H9 (cell line): ENCODE measurements around the gene CA11. TPM values are rescaled to one million over a fixed set of nuclear protein-coding genes. Genes with fewer than 3 reads are reported as not detected.

Experiments used
- DNase-seq: peaks from one replicate; pipeline ENCODE4 v3.0.0-alpha.2; 2017
- H2AFZ ChIP-seq: one replicate; pipeline ENCODE4 v1.6.1; 2013; ENCODE audit warnings: mild to moderate bottlenecking, low read length, control low read depth, moderate library complexity
- H2AK5ac ChIP-seq: 2 replicates; pipeline ENCODE4 v1.6.1; 2013; ENCODE audit warnings: low read length, control low read depth, mixed read lengths; ENCODE audit not compliant: insufficient read length
- H2BK120ac ChIP-seq: one replicate; pipeline ENCODE4 v1.6.1; 2013; ENCODE audit warnings: low read depth, mild to moderate bottlenecking, low read length, control low read depth, inconsistent platforms; ENCODE audit not compliant: poor library complexity, severe bottlenecking
- H2BK12ac ChIP-seq: 2 replicates; pipeline ENCODE4 v1.6.1; 2013; ENCODE audit warnings: low read length, control low read depth, mixed read lengths, low read depth; ENCODE audit not compliant: insufficient read length
- H2BK15ac ChIP-seq: 2 replicates; pipeline ENCODE4 v1.6.1; 2013; ENCODE audit warnings: low read depth, low read length, control low read depth
- H2BK20ac ChIP-seq: one replicate; pipeline ENCODE4 v1.6.1; 2013; ENCODE audit warnings: low read depth, mild to moderate bottlenecking, low read length, control low read depth, inconsistent platforms; ENCODE audit not compliant: poor library complexity, severe bottlenecking
- H2BK5ac ChIP-seq: 2 replicates; pipeline ENCODE4 v1.6.1; 2013; ENCODE audit warnings: low read length, control low read depth, mixed read lengths; ENCODE audit not compliant: insufficient read length
- H3K14ac ChIP-seq: 2 replicates; pipeline ENCODE4 v1.6.1; 2013; ENCODE audit warnings: low read length, control low read depth; ENCODE audit not compliant: insufficient read depth
- H3K18ac ChIP-seq: 2 replicates; pipeline ENCODE4 v1.6.1; 2013; ENCODE audit warnings: low read depth, mild to moderate bottlenecking, mixed read lengths, low read length, control low read depth; ENCODE audit not compliant: insufficient read length
- H3K23ac ChIP-seq: 2 replicates; pipeline ENCODE4 v1.6.1; 2013; ENCODE audit warnings: low read length, control low read depth, mixed read lengths, low read depth; ENCODE audit not compliant: insufficient read length
- H3K23me2 ChIP-seq: 2 replicates; pipeline ENCODE4 v1.6.1; 2013; ENCODE audit warnings: low read depth, mild to moderate bottlenecking, mixed read lengths, low read length, control low read depth; ENCODE audit not compliant: insufficient read length, poor library complexity, severe bottlenecking
- H3K27ac ChIP-seq: 2 replicates; pipeline ENCODE4 v1.5.1; 2013; ENCODE audit warnings: low read length, control low read depth, mixed read lengths, low read depth; ENCODE audit not compliant: insufficient read length
- H3K27me3 ChIP-seq: 2 replicates; pipeline ENCODE4 v1.6.1; 2013; ENCODE audit warnings: low read length, control low read depth, inconsistent platforms; ENCODE audit not compliant: insufficient read depth
- H3K4ac ChIP-seq: 2 replicates; pipeline ENCODE4 v1.6.1; 2013; ENCODE audit warnings: low read depth, mild to moderate bottlenecking, control low read depth, inconsistent platforms, low read length, moderate library complexity
- H3K4me1 ChIP-seq: 2 replicates; pipeline ENCODE4 v1.6.1; 2013; ENCODE audit warnings: low read length, control low read depth, inconsistent platforms; ENCODE audit not compliant: insufficient read depth
- H3K4me2 ChIP-seq: 2 replicates; pipeline ENCODE4 v1.6.1; 2013; ENCODE audit warnings: low read length, control low read depth, mixed read lengths; ENCODE audit not compliant: insufficient read length, insufficient read depth
- H3K56ac ChIP-seq: 2 replicates; pipeline ENCODE4 v1.6.1; 2013; ENCODE audit warnings: low read depth, mild to moderate bottlenecking, mixed read lengths, low read length, control low read depth; ENCODE audit not compliant: insufficient read length
- H3K79me1 ChIP-seq: 2 replicates; pipeline ENCODE4 v1.6.1; 2013; ENCODE audit warnings: low read depth, mild to moderate bottlenecking, moderate library complexity, low read length, control low read depth, inconsistent platforms; ENCODE audit not compliant: insufficient read depth, poor library complexity, severe bottlenecking
- H3K79me2 ChIP-seq: 2 replicates; pipeline ENCODE4 v1.6.1; 2013; ENCODE audit warnings: low read length, control low read depth, inconsistent platforms; ENCODE audit not compliant: insufficient read depth
- H3K9ac ChIP-seq: 2 replicates; pipeline ENCODE4 v1.6.1; 2013; ENCODE audit warnings: low read length, control low read depth, mixed read lengths; ENCODE audit not compliant: insufficient read length; ENCODE audit errors: extremely low read depth
- H3K9me3 ChIP-seq: one replicate; pipeline ENCODE4 v1.6.1; 2013; ENCODE audit warnings: low read depth, low read length, inconsistent platforms; ENCODE audit not compliant: control insufficient read depth
- H3T11ph ChIP-seq: one replicate; pipeline ENCODE4 v1.6.1; 2013; ENCODE audit warnings: mild to moderate bottlenecking, low read length, control low read depth, inconsistent platforms
- H4K20me1 ChIP-seq: one replicate; pipeline ENCODE4 v1.6.1; 2013; ENCODE audit not compliant: control insufficient read depth, insufficient read length, insufficient read depth
- H4K5ac ChIP-seq: 2 replicates; pipeline ENCODE4 v1.6.1; 2013; ENCODE audit warnings: low read depth, mild to moderate bottlenecking, mixed read lengths, low read length, control low read depth; ENCODE audit not compliant: insufficient read length
- H4K8ac ChIP-seq: replicated peaks from 2 replicates; pipeline ENCODE4 v1.6.1; 2013; ENCODE audit warnings: low read length, control low read depth, mixed read lengths, low read depth; ENCODE audit not compliant: insufficient read length
- H4K91ac ChIP-seq: 2 replicates; pipeline ENCODE4 v1.6.1; 2013; ENCODE audit warnings: low read depth, mild to moderate bottlenecking, moderate library complexity, mixed read lengths, low read length, control low read depth; ENCODE audit not compliant: insufficient read length
- H3K27ac Mint-ChIP-seq, 3 experiments: 2 replicates in 2 of 3; 3 replicates in 1 of 3; pipeline ENCODE4 v1.8.0; 2020 to 2021; ENCODE audit warnings: mixed read lengths in 3 of 3, mild to moderate bottlenecking in 1 of 3, moderate library complexity in 1 of 3
- H3K27me3 Mint-ChIP-seq: 2 replicates; pipeline ENCODE4 v1.8.0; 2021; ENCODE audit warnings: low read depth, mild to moderate bottlenecking, moderate library complexity, mixed read lengths
- H3K36me3 Mint-ChIP-seq, 3 experiments: 2 replicates in 2 of 3; 3 replicates in 1 of 3; pipeline ENCODE4 v1.8.0; 2020 to 2021; ENCODE audit warnings: low read depth in 3 of 3, mixed read lengths in 3 of 3; ENCODE audit not compliant: insufficient read depth in 1 of 3
- H3K4me1 Mint-ChIP-seq, 2 experiments: 2 replicates each; pipeline ENCODE4 v1.8.0; 2020; ENCODE audit warnings: mixed read lengths in 2 of 2
- H3K4me3 Mint-ChIP-seq, 2 experiments: 2 replicates in 1 of 2; 3 replicates in 1 of 2; pipeline ENCODE4 v1.8.0; 2020 to 2021; ENCODE audit warnings: mild to moderate bottlenecking in 2 of 2, mixed read lengths in 2 of 2, moderate library complexity in 1 of 2
- H3K9me3 Mint-ChIP-seq, 2 experiments: 2 replicates in 1 of 2; 3 replicates in 1 of 2; pipeline ENCODE4 v1.8.0; 2020; ENCODE audit warnings: mild to moderate bottlenecking in 2 of 2, mixed read lengths in 2 of 2, moderate library complexity in 1 of 2
- WGBS: extraction: QIAGEN DNeasy Blood & Tissue Kit; methylation state at CpG from one replicate; pipeline ENCODE4 v1.1.7; 2013; ENCODE audit warnings: missing lambda C conversion rate, low lambda C conversion rate, mixed read lengths; ENCODE audit not compliant: insufficient read length; ENCODE audit errors: extremely low coverage; 5-methylcytosine and 5-hydroxymethylcytosine counted together
- total RNA-seq: library from RNA; stranded (reverse); gene quantifications from 2 replicates; pipeline ENCODE4 v1.2.1, GENCODE V29; 2021
- TF ChIP-seq, protein P1 (sequence below): fragments of 200-600 bp; sonication (generic); conservative IDR thresholded peaks from 3 replicates; pipeline ENCODE4 v1.8.0; 2021; ENCODE audit warnings: antibody characterized with exemption, mild to moderate bottlenecking

Gene CA11
- total RNA-seq, 1 experiment from 2014 or later, result 107 TPM

- no peak overlapping the region for H3K4ac ChIP-seq
- H2BK15ac ChIP-seq, result no peak overlapping the region
- no CpG with 5 or more reads among the region's 40 CpGs for WGBS
- H3K79me2 ChIP-seq, result peaks cover 4% of the 10 kb centered on the region; the same call in 1 of the 2 replicates
- no peak overlapping the region for H2AFZ ChIP-seq
- H2BK20ac ChIP-seq, result no peak overlapping the region
- Mint-ChIP-seq H3K36me3 (peaks cover 6 to 26% (median 24%) of the 10 kb centered on the region in 3 experiments), H3K9me3 (no peaks in the 10 kb centered on the region; a peak in 1 of 5 replicates), H3K4me3 (peak overlapping the region; percentile 86 to 88), H3K27me3 (no peaks in the 10 kb centered on the region), H3K4me1 (peaks cover 31 to 33% of the 10 kb centered on the region in 2 experiments), H3K27ac (peak overlapping the region; percentile 97 to 98 (median 98))
- peak overlapping the region; percentile 51; the same call in 1 of the 2 replicates for H3K14ac ChIP-seq
- DNase-seq, result peak; percentile 99
- no peak overlapping the region for H2BK5ac ChIP-seq
- peak overlapping the region; percentile 88 for H3K4me2 ChIP-seq
- peaks cover 3% of the 10 kb centered on the region; the same call in 1 of the 2 replicates for H3K4me1 ChIP-seq
- no peak overlapping the region for H3K23ac ChIP-seq
- H3K79me1 ChIP-seq, result no peaks in the 10 kb centered on the region
- no peaks in the 10 kb centered on the region for H3K9me3 ChIP-seq
- no peaks in the 10 kb centered on the region for H4K20me1 ChIP-seq
- H3T11ph ChIP-seq, result no peak overlapping the region
- H2BK12ac ChIP-seq, result no peak overlapping the region
- peak overlapping the region; percentile 64 for H3K27ac ChIP-seq
- no peak overlapping the region for H2AK5ac ChIP-seq
- H4K8ac ChIP-seq, result peak overlapping the region; percentile 24
- H4K91ac ChIP-seq, result no peak overlapping the region
- H3K9ac ChIP-seq, result peak overlapping the region; percentile 81
- H3K27me3 ChIP-seq, result no peaks in the 10 kb centered on the region
- no peak overlapping the region for H3K56ac ChIP-seq
- H3K18ac ChIP-seq, result peak overlapping the region; percentile 41
- TF ChIP-seq, protein P1, sequence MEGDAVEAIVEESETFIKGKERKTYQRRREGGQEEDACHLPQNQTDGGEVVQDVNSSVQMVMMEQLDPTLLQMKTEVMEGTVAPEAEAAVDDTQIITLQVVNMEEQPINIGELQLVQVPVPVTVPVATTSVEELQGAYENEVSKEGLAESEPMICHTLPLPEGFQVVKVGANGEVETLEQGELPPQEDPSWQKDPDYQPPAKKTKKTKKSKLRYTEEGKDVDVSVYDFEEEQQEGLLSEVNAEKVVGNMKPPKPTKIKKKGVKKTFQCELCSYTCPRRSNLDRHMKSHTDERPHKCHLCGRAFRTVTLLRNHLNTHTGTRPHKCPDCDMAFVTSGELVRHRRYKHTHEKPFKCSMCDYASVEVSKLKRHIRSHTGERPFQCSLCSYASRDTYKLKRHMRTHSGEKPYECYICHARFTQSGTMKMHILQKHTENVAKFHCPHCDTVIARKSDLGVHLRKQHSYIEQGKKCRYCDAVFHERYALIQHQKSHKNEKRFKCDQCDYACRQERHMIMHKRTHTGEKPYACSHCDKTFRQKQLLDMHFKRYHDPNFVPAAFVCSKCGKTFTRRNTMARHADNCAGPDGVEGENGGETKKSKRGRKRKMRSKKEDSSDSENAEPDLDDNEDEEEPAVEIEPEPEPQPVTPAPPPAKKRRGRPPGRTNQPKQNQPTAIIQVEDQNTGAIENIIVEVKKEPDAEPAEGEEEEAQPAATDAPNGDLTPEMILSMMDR, result no peak
- peak overlapping the region; percentile 20 for H4K5ac ChIP-seq
- H2BK120ac ChIP-seq, result no peak overlapping the region
- peaks cover 13% of the 10 kb centered on the region for H3K23me2 ChIP-seq
Observed at GRCh38 chr19:48624067-48624594, 21.9 kb downstream of the CA11 start.
